ENCODE measurements around the gene POLR3E. TPM values are rescaled to one million over a fixed set of nuclear protein-coding genes. Genes with fewer than 3 reads are reported as not detected.
"Not testable (repeated sequence)": the region's sequence is repeated elsewhere in the genome, so short reads cannot be mapped to it uniquely, and the experiment has no call there.

Gene POLR3E
- total RNA-seq, 1 donor from 2014 or later, result 91.3 TPM

DNA sequence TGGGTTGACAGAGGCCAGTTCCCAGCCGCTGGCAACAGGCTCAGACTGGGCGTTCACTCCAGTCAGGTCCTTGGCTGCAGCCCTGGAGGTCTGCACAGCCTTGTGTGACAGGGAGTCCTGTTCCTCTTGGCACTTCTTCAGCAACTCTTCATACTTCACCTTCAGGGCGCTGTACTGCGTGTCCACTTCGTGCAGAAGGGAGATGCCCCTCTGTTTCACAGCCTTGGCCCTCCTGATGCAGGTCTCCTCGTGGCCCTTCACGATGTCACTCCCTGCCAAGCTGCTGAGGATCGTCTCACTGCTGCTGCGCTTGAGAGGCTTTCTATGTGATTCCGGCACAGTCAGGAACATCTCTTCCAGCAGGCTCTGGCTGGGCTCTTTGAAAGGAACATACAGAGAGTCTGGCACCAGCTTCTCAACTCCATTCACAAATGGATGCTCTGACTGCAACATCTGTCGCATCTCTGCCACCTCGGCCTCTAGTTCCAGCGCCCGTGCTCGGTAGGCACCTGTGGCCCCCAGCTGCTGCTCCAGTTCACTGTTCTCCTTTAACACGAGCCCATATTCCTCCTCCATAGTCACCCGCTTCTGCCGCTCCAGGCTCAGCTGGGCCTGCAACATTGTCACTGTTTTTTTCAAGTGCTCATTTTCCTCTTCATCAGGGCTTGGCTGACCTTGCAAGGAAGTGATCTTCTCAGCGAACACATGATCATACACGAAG lies 50.1 kb downstream of the POLR3E start:
- H3K4me3 Mint-ChIP-seq, result no peak overlapping the region
- peaks cover 32% of the 10 kb centered on the region for H3K36me3 Mint-ChIP-seq
- H3K27ac ChIP-seq, result no peak overlapping the region

DNA sequence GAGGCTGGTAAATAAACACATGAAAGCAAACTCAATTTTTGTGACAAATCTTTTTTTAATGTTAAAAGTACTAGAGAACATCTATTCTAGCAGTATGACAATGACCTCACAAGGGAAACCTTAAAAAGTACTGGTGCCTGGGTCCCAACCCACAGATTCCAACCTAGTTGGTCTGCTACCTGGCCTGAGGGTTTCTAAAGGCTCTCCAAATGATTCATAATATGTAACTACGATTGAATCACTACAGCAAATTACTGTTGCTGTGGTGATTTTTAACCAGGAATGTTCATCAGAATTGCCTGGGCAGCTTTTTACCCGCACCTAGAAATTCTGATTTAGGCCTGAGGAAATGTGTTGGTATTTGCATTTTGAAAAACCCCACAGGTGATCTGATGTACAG lies 51.1 kb downstream of the POLR3E start:
- TF ChIP-seq EZH2phosphoT487 (IDR thresholded peaks at IDR 0.05), result no peak
- TF ChIP-seq, protein P1, sequence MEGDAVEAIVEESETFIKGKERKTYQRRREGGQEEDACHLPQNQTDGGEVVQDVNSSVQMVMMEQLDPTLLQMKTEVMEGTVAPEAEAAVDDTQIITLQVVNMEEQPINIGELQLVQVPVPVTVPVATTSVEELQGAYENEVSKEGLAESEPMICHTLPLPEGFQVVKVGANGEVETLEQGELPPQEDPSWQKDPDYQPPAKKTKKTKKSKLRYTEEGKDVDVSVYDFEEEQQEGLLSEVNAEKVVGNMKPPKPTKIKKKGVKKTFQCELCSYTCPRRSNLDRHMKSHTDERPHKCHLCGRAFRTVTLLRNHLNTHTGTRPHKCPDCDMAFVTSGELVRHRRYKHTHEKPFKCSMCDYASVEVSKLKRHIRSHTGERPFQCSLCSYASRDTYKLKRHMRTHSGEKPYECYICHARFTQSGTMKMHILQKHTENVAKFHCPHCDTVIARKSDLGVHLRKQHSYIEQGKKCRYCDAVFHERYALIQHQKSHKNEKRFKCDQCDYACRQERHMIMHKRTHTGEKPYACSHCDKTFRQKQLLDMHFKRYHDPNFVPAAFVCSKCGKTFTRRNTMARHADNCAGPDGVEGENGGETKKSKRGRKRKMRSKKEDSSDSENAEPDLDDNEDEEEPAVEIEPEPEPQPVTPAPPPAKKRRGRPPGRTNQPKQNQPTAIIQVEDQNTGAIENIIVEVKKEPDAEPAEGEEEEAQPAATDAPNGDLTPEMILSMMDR (IDR thresholded peaks at IDR 0.05), result no peak
- TF ChIP-seq EZH2 (IDR thresholded peaks at IDR 0.05), result no peak
- H3K79me2 ChIP-seq (ENCODE audit: low read depth), result no peaks in the 10 kb centered on the region
- H2AFZ ChIP-seq (replicated peaks), result no peak overlapping the region
- Mint-ChIP-seq H3K36me3 (peaks cover 37% of the 10 kb centered on the region), H3K4me3 (no peak overlapping the region), H3K27ac (no peak overlapping the region), H3K9me3 (no peaks in the 10 kb centered on the region), H3K4me1 (peaks cover 3% of the 10 kb centered on the region), H3K27me3 (ENCODE audit: insufficient read depth, low read depth) (peaks cover 3% of the 10 kb centered on the region)
- peaks cover 2% of the 10 kb centered on the region for H3F3A ChIP-seq (ENCODE audit: low read depth)
- no peak overlapping the region for H3K4me2 ChIP-seq
- H3K36me3 ChIP-seq, result peaks cover 12% of the 10 kb centered on the region
- H3K9me3 ChIP-seq (ENCODE audit: low read depth), result no peaks in the 10 kb centered on the region
- no peaks in the 10 kb centered on the region for H3K4me1 ChIP-seq
- DNase-seq (ENCODE audit: low spot score), result no peak
- no peak overlapping the region for H3K9ac ChIP-seq
- H3K27ac ChIP-seq, result no peak overlapping the region
- no peaks in the 10 kb centered on the region for H4K20me1 ChIP-seq (ENCODE audit: low read depth)
- H3K4me3 ChIP-seq, result no peak overlapping the region
- H3K27me3 ChIP-seq, result no peaks in the 10 kb centered on the region

More for the DNA sequence above, 50.1 kb downstream of the POLR3E start:
- Histone ChIP-seq H4K20me1 (ENCODE audit: low read depth) (no peaks in the 10 kb centered on the region), H3K9ac (no peak overlapping the region), H3K4me3 (no peak overlapping the region), H3K79me2 (ENCODE audit: low read depth) (no peaks in the 10 kb centered on the region), H3K27me3 (no peaks in the 10 kb centered on the region), H2AFZ (replicated peaks) (no peak overlapping the region), H3K4me1 (no peaks in the 10 kb centered on the region), H3K4me2 (no peak overlapping the region), H3F3A (ENCODE audit: low read depth) (peaks cover 6% of the 10 kb centered on the region), H3K9me3 (ENCODE audit: low read depth) (no peaks in the 10 kb centered on the region), H3K36me3 (peaks cover 12% of the 10 kb centered on the region)
- TF ChIP-seq EZH2 (IDR thresholded peaks at IDR 0.05) (no peak), EZH2phosphoT487 (IDR thresholded peaks at IDR 0.05) (no peak)
- TF ChIP-seq, protein P1 (IDR thresholded peaks at IDR 0.05), result no peak
- Mint-ChIP-seq H3K27me3 (ENCODE audit: insufficient read depth, low read depth) (peaks cover 3% of the 10 kb centered on the region), H3K9me3 (no peaks in the 10 kb centered on the region), H3K4me1 (no peaks in the 10 kb centered on the region), H3K27ac (no peak overlapping the region)
- no peak for DNase-seq (ENCODE audit: low spot score)

DNA sequence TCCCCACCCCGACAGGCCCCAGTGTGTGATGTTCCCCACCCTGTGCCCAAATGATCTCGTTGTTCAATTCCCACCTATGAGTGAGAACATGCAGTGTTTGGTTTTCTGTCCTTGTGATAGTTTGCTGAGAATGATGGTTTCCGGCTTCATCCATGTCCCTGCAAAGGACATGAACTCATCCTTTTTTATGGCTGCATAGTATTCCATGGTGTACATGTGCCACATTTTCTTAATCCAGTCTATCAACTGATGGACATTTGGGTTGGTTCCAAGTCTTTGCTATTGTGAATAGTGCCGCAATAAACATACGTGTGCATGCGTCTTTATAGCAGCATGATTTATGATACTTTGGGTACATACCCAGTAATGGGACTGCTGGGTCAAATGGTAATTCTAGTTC lies 53.8 kb downstream of the POLR3E start:
- H3K36me3 Mint-ChIP-seq, result peaks cover 36% of the 10 kb centered on the region
- not testable (repeated sequence) for H3K4me1 Mint-ChIP-seq; H3K27me3 Mint-ChIP-seq (ENCODE audit: insufficient read depth, low read depth)

DNA sequence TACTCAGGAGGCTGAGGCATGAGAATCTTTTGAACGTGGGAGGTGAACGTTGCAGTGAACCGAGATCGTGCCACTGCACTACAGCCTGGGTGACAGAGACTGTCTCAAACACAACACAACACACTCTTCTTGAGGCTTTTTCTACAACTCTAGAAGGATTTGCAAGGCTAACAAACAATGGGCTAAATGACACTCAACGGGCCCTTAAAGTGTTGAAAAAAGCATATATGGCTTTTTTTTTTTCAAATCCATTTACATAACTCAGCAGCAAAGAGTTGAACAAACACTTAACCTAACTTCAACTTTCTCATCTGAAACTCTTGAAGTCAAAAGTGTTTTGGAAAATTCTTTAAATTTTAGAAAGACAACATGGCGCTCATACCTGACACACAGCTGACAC lies 54.9 kb downstream of the POLR3E start:
- H3K4me1 ChIP-seq, result no peaks in the 10 kb centered on the region
- H3K27me3 ChIP-seq, result no peaks in the 10 kb centered on the region
- no peak overlapping the region for H3K4me2 ChIP-seq
- no peaks in the 10 kb centered on the region for H4K20me1 ChIP-seq (ENCODE audit: low read depth)
- H3F3A ChIP-seq (ENCODE audit: low read depth), result peaks cover 5% of the 10 kb centered on the region
- H3K36me3 ChIP-seq, result no peaks in the 10 kb centered on the region
- H3K4me1 Mint-ChIP-seq, result peaks cover 8% of the 10 kb centered on the region
- no peak overlapping the region for H3K27ac ChIP-seq
- no peaks in the 10 kb centered on the region for H3K9me3 Mint-ChIP-seq
- TF ChIP-seq EZH2phosphoT487 (IDR thresholded peaks at IDR 0.05) (no peak), EZH2 (IDR thresholded peaks at IDR 0.05) (no peak)
- TF ChIP-seq, protein P1 (IDR thresholded peaks at IDR 0.05), result no peak
- H3K9me3 ChIP-seq (ENCODE audit: low read depth), result no peaks in the 10 kb centered on the region
- DNase-seq (ENCODE audit: low spot score), result no peak
- no peak overlapping the region for H3K4me3 Mint-ChIP-seq
- no peak overlapping the region for H3K9ac ChIP-seq
- H3K36me3 Mint-ChIP-seq, result peaks cover 30% of the 10 kb centered on the region
- H3K27ac Mint-ChIP-seq, result no peak overlapping the region
- H2AFZ ChIP-seq (replicated peaks), result no peak overlapping the region
- H3K79me2 ChIP-seq (ENCODE audit: low read depth), result no peaks in the 10 kb centered on the region
- H3K4me3 ChIP-seq, result no peak overlapping the region
- H3K27me3 Mint-ChIP-seq (ENCODE audit: insufficient read depth, low read depth), result peaks cover 3% of the 10 kb centered on the region

More for the DNA sequence above, 53.8 kb downstream of the POLR3E start:
- DNase-seq (ENCODE audit: low spot score); H3K79me2 ChIP-seq (ENCODE audit: low read depth); H3K27me3 ChIP-seq; H3K9me3 ChIP-seq (ENCODE audit: low read depth); H3K4me2 ChIP-seq; H4K20me1 ChIP-seq (ENCODE audit: low read depth); H3K4me1 ChIP-seq; H3K27ac Mint-ChIP-seq; H3K9me3 Mint-ChIP-seq; H3K9ac ChIP-seq; H2AFZ ChIP-seq (replicated peaks); H3K4me3 ChIP-seq; H3K27ac ChIP-seq; H3K36me3 ChIP-seq; H3F3A ChIP-seq (ENCODE audit: low read depth); H3K4me3 Mint-ChIP-seq: not testable (repeated sequence)

Data from neural progenitor cell (in vitro differentiated cells).